Right ventricle myocardium inferior (tissue), 1 donor: Measurements from ENCODE around the gene ATP5F1D. TPM values are rescaled to one million over a fixed set of nuclear protein-coding genes. Genes with fewer than 3 reads are reported as not detected.
"Not testable (repeated sequence)": the region's sequence is repeated elsewhere in the genome, so short reads cannot be mapped to it uniquely, and the experiment has no call there.

Experiments used
- ATAC-seq: fragments of 200-7000 bp; cut with Tn5 transposase; one replicate; pipeline ENCODE4 v1.9.1; 2020; ENCODE audit warnings: mild to moderate bottlenecking, moderate library complexity
- DNase-seq: peaks from one replicate; pipeline ENCODE4 v3.0.0; 2021; ENCODE audit errors: missing footprints
- intact Hi-C: fragments of 100-400 bp; cut with DNase I; formaldehyde crosslinking; loops from one replicate; pipeline ENCODE4 v1.11.0; 2022
- total RNA-seq: library from RNA; stranded (reverse); fragmentation: NEBNext Ultra II Directional; extraction: Animal tissue kit (Norgen Biotek cat#: 25700); gene quantifications from one replicate; pipeline ENCODE4 v1.2.1, GENCODE V29; 2021
- donor health status: DM: no; HTN: yes; CAD: no; lungs with severe emphysema.

The ATP5F1D gene
- total RNA-seq, 1 donor from 2014 or later: 656 TPM

- peak; percentile 95 for DNase-seq
- intact Hi-C loops: loop anchor here (1.0 to 10.0 kb wide), 4 partner anchors 19 to 445 kb away; partner anchors contain the start of genes ARID3A and PTBP1
- ATAC-seq: peak; percentile 54
Observed at GRCh38 chr19:1239796-1240737, 1.5 kb upstream of the ATP5F1D start.

- intact Hi-C loops: loop anchor here (1.0 to 10.0 kb wide), 4 partner anchors 20 to 446 kb away; partner anchors contain the start of genes ARID3A and PTBP1
- ATAC-seq (no peak), DNase-seq (no peak)
Observed at GRCh38 chr19:1240925-1241324, 626 bp upstream of the ATP5F1D start.

- intact Hi-C loops: loop anchor here (1.0 to 10.0 kb wide), 3 partner anchors 23 to 449 kb away; partner anchors contain the start of genes ARID3A and PTBP1
- ATAC-seq (peak; percentile 45), DNase-seq (peak; percentile 95)
Observed at GRCh38 chr19:1243768-1244692, 2.5 kb downstream of the ATP5F1D start.

GRCh38 chr19:1244693-1245451 is 3.3 kb downstream of the ATP5F1D start:
- ATAC-seq (peak; percentile 24), DNase-seq (peak; percentile 89)
- intact Hi-C loops: loop anchor here (1.0 to 10.0 kb wide), 4 partner anchors 22 to 450 kb away; partner anchors contain the start of genes ARID3A, NDUFS7 and PTBP1

GRCh38 chr19:1245494-1246264 is 4.1 kb downstream of the ATP5F1D start:
- intact Hi-C loops: loop anchor here (1.0 to 10.0 kb wide), 3 partner anchors 138 to 451 kb away; partner anchors contain the start of genes ARID3A, NDUFS7 and PTBP1
- DNase-seq: peak; percentile 86

GRCh38 chr19:1246265-1247087 is 4.9 kb downstream of the ATP5F1D start:
- ATAC-seq: not testable (repeated sequence)
- DNase-seq: peak; percentile 71
- intact Hi-C loops: loop anchor here (10.0 kb wide), 2 partner anchors 322 to 452 kb away; partner anchors contain the start of genes ARID3A and PTBP1

More at GRCh38 chr19:1245494-1246264, 4.1 kb downstream of the ATP5F1D start:
- ATAC-seq: peak; percentile 37

GRCh38 chr19:1247748-1248138 is 6.2 kb downstream of the ATP5F1D start:
- DNase-seq: no peak
- intact Hi-C loops: loop anchor here (10.0 kb wide), 2 partner anchors 323 to 453 kb away; partner anchors contain the start of genes ARID3A and PTBP1
- no peak for ATAC-seq

GRCh38 chr19:1248139-1248785 is 6.7 kb downstream of the ATP5F1D start, which contains the start of gene MIDN:
Gene MIDN (plus strand): TSS chr19:1248583. CDS start chr19:1250297, 1,714 bp downstream.
- intact Hi-C loops: loop anchor here (10.0 kb wide), 2 partner anchors 323 to 453 kb away; partner anchors contain the start of genes ARID3A and PTBP1
- DNase-seq: peak; percentile 95
- ATAC-seq: peak; percentile 40

- intact Hi-C loops: loop anchor here (1.0 to 10.0 kb wide), 3 partner anchors 17 to 454 kb away; partner anchors contain the start of genes ARID3A and PTBP1
- DNase-seq: peak; percentile 91
- peak; percentile 20 for ATAC-seq
Observed at GRCh38 chr19:1248786-1249297, 7.3 kb downstream of the ATP5F1D start.

- intact Hi-C loops: loop anchor here (1.0 to 10.0 kb wide), 3 partner anchors 17 to 455 kb away; partner anchors contain the start of genes ARID3A and PTBP1
- DNase-seq (peak; percentile 98), ATAC-seq (peak; percentile 17)
Observed at GRCh38 chr19:1249298-1249989, 7.9 kb downstream of the ATP5F1D start.

GRCh38 chr19:1249990-1250436 is 8.5 kb downstream of the ATP5F1D start:
- ATAC-seq (no peak), DNase-seq (no peak)
- intact Hi-C loops: loop anchor here (1.0 to 10.0 kb wide), 3 partner anchors 16 to 455 kb away; partner anchors contain the start of genes ARID3A and PTBP1

GRCh38 chr19:1250437-1251260 is 9.1 kb downstream of the ATP5F1D start:
- ATAC-seq (no peak), DNase-seq (peak; percentile 88)
- intact Hi-C loops: no loop called here

- ATAC-seq (no peak), DNase-seq (peak; percentile 95)
- intact Hi-C loops: no loop called here
Observed at GRCh38 chr19:1251330-1252220, 10.0 kb downstream of the ATP5F1D start.
